Myocyte (in vitro differentiated cells): ENCODE data around the gene COPE. TPM values are rescaled to one million over a fixed set of nuclear protein-coding genes. Genes with fewer than 3 reads are reported as not detected.
A peak's percentile ranks its signal among the peaks of the same experiment; 100 is the strongest.

Experiments used
- DNase-seq: peaks from one replicate; pipeline ENCODE4 v3.0.0-alpha.2; 2012; ENCODE audit warnings: low read depth
- total RNA-seq: library from RNA; depleted of rRNA; stranded (reverse); fragments of >200 nt; gene quantifications from 2 replicates; pipeline ENCODE4 v1.2.3, GENCODE V29; 2014

COPE gene
- total RNA-seq, 1 donor from 2014 or later: 338 TPM

DNA sequence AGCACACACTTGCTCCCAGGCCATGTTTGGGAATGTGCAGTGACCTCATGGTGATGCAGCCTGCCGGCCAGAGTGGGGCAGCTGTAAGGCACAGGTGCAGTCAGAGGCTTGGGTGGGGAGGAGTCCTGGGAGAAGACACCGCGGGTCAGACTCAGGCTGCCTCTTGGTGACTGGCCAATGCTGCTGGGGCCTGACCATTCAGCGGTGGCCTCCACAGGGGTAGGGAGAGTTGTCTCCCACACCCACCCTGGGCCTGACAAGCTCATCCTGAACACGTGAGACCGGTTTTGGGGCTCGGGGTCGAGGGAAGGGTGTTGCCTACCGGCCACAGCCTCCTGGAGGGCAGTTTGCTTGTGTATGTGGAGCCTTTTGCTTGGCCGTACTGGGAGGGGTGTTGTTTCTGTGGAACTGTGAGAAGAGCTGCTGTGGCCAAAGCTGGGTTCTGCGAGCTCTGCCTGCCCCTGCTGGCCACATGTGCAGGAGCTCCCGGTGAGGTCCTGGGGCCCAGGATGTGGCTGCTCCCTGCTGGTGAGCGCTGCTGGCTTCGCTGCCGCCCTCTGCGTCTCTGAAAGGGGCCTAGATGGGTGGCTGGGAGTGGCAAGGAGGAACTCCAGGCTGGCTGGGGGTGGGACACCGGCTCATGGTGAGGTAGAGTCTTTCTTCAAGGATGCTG is 65.3 kb downstream of the COPE start:
- peak; percentile 88 for DNase-seq

DNA sequence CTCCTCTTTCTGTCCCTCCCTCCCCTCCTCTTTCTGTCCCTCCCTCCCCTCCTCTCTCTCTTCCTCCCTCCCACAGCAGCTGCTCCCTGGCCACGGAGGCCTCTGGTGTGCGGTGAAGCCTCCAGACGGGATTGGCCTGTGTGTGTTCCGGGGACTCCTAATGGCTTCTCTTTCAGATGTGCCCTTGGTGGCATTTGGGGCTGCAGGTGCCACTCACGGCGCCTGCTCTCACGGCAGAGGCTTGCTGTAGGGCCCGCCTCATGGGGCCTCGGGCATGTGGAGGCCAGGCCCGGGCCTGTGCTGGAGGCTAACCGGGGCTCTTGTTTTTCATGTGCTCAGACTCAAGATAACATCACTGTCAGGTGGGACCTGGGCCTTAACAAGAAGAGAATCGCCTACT is 66.5 kb downstream of the COPE start:
- peak; percentile 74 for DNase-seq

DNA sequence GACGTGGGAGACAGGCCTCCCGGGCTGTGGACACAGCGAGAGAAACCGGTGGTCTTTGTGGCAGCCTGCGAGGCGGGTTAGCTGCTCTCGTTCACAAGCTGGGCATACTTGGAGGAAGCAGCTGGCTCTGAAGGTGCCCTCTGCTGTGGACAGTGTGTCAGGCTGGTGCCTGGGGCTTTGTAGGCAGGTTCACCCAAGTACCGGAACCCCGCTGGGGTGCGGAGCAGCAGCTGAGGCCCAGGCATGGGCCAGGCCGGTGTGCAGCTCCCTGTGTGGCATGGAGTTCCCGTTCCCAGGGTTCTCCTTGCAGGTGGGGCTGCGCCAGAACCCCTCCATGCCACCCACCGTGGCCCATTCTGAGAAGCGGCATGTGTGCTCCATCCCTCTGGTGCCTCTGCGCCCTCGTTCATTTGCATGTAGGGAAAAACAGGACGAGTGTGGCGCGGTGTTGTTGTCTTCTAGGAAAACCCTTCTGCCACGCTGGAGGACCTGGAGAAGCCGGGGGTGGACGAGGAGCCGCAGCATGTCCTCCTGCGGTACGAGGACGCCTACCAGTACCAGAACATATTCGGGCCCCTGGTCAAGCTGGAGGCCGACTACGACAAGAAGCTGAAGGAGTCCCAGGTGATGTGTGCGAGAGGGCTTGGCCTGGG is 67.4 kb downstream of the COPE start:
- peak; percentile 37 for DNase-seq

DNA sequence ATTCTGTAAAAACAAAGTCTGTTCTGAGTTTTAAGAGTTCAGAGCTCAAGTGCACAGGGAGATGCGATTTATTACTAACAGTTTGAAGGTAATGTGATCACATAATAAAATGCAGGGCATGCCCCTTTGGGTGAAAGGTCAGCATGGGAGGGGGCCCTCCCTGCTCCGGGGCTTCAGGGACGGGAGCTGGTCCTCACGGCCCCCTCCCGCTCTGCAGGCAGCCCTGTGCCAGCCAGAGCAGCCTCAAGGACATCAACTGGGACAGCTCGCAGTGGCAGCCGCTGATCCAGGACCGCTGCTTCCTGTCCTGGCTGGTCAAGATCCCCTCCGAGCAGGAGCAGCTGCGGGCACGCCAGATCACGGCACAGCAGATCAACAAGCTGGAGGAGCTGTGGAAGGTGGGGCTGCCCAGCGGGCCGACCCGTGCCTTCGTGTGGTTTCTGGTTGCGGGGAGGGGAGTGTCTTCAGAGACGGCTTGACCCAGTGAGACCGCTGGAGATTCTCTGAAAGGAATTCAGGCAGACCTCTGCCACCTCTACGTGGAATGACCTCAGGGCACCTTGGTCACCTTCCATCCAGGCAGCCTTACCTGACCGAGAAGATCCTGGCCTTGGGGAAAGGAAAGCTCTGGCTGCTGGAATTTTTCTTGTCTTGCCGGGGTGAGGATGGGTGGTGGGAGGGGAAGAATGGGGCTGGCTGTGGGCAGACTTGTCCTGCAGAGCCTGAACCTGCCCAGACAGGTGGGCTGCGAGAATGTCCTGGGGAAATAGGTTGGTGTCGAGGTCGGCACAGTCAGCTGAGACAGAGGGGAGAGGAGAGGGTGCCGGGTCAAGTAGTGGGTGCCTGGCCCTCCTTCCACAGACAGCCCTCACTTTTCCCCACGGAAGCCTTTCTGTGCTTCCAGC is 68.5 kb downstream of the COPE start:
- DNase-seq: no peak

- DNase-seq: no peak
Observed at GRCh38 chr19:18849838-18850400, 69.3 kb downstream of the COPE start.

Other genes with a start within 250 kb of the COPE start
- 2.8 and 3.3 TPM in 2 replicates for gene CRTC1, start 235.7 kb downstream of the COPE start, total RNA-seq
- not detected in 2 replicates for gene COMP, start 128.1 kb downstream of the COPE start, total RNA-seq
- gene UPF1, start 87.4 kb downstream of the COPE start, total RNA-seq: 47.4 and 63.5 TPM in 2 replicates
- 16.8 and 30.6 TPM in 2 replicates for gene CERS1, start 23.2 kb downstream of the COPE start, total RNA-seq
- 47.1 and 55.0 TPM in 2 replicates for gene DDX49, start 328 bp upstream of the COPE start, total RNA-seq
- 203 and 240 TPM in 2 replicates for gene HOMER3, start 21.8 kb upstream of the COPE start, total RNA-seq
- gene SUGP2, start 114.1 kb upstream of the COPE start, total RNA-seq: 90.9 and 101 TPM in 2 replicates
- 51.4 and 55.8 TPM in 2 replicates for gene ARMC6, start 114.2 kb upstream of the COPE start, total RNA-seq
- gene SLC25A42, start 144.6 kb upstream of the COPE start, total RNA-seq: 24.6 and 28.1 TPM in 2 replicates
- gene TMEM161A, start 219.1 kb upstream of the COPE start, total RNA-seq: 38.0 and 48.0 TPM in 2 replicates